ENCODE measurements around the gene TEAD1. TPM values are rescaled to one million over a fixed set of nuclear protein-coding genes. Genes with fewer than 3 reads are reported as not detected.

The TEAD1 gene
- total RNA-seq, 1 experiment from 2014 or later: 106 TPM

GRCh38 chr11:12721816-12722604 lies 47.8 kb downstream of the TEAD1 start:
- peak overlapping the region; percentile 98 for H3K27ac ChIP-seq
- H3K4me1 ChIP-seq (replicated peaks; ENCODE audit: insufficient read depth): peaks cover 70% of the 10 kb centered on the region
- H3K4me2 ChIP-seq: peak overlapping the region; percentile 91
- H3F3A ChIP-seq (ENCODE audit: insufficient read depth, low read depth): peaks cover 58% of the 10 kb centered on the region
- H4K20me1 ChIP-seq (ENCODE audit: insufficient read depth): no peaks in the 10 kb centered on the region; the same call in 1 of the 2 replicates
- H3K4me3 ChIP-seq: peak overlapping the region; percentile 41; the same call in 1 of the 2 replicates
- H3K36me3 ChIP-seq (ENCODE audit: low read depth): no peaks in the 10 kb centered on the region
- ChIA-PET POLR2A (ENCODE audit: unreplicated experiment) (no interaction called here), CTCF (no interaction called here)
- H3K9me2 ChIP-seq (ENCODE audit: insufficient read depth): no peaks in the 10 kb centered on the region
- no peak overlapping the region for H2AFZ ChIP-seq
- intact Hi-C loops (cut with micrococcal nuclease; ENCODE audit: unreplicated experiment): loop anchor here (2.0 to 5.0 kb wide), 2 partner anchors 29 to 165 kb away; no protein-coding TSS in a partner anchor
- no peak for TF ChIP-seq CTCF (conservative IDR thresholded peaks at IDR 0.05)
- BruUV-seq (replicated peaks): no TSS peak
- no peak for DNase-seq
- H3K27me3 ChIP-seq (ENCODE audit: insufficient read depth, low read depth): no peaks in the 10 kb centered on the region
- no peaks in the 10 kb centered on the region for H3K9me3 ChIP-seq (ENCODE audit: insufficient read depth, low read depth)
- H3K79me2 ChIP-seq (ENCODE audit: low read depth): peaks cover 86% of the 10 kb centered on the region

GRCh38 chr11:12723421-12724300 lies 49.4 kb downstream of the TEAD1 start:
- TF ChIP-seq CTCF (conservative IDR thresholded peaks at IDR 0.05) (no peak), EZH2 (IDR thresholded peaks at IDR 0.05; ENCODE audit: low read depth) (no peak)
- intact Hi-C loops (cut with micrococcal nuclease; ENCODE audit: unreplicated experiment): loop anchor here (1.0 to 5.0 kb wide), 7 partner anchors 23 to 164 kb away; no protein-coding TSS in a partner anchor
- peaks cover 83% of the 10 kb centered on the region for H3K4me1 ChIP-seq (replicated peaks; ENCODE audit: insufficient read depth)
- no TSS peak for BruUV-seq (replicated peaks)
- H4K20me1 ChIP-seq (ENCODE audit: insufficient read depth): no peaks in the 10 kb centered on the region; the same call in 1 of the 2 replicates
- peak overlapping the region; percentile 91 for H3K4me2 ChIP-seq
- H3K9me2 ChIP-seq (ENCODE audit: insufficient read depth): no peaks in the 10 kb centered on the region
- H3K36me3 ChIP-seq (ENCODE audit: low read depth): no peaks in the 10 kb centered on the region
- no peak overlapping the region for H2AFZ ChIP-seq
- H3K27me3 ChIP-seq (ENCODE audit: insufficient read depth, low read depth): no peaks in the 10 kb centered on the region
- peaks cover 67% of the 10 kb centered on the region for H3F3A ChIP-seq (ENCODE audit: insufficient read depth, low read depth)
- peak; percentile 48 to 97 for DNase-seq
- H3K4me3 ChIP-seq: peak overlapping the region; percentile 50; the same call in 1 of the 2 replicates
- H3K79me2 ChIP-seq (ENCODE audit: low read depth): peaks cover 86% of the 10 kb centered on the region
- H3K27ac ChIP-seq: peak overlapping the region; percentile 98
- CTCF ChIA-PET: no interaction called here
- H3K9me3 ChIP-seq (ENCODE audit: insufficient read depth, low read depth): no peaks in the 10 kb centered on the region
- POLR2A ChIA-PET (ENCODE audit: unreplicated experiment): interaction anchor here (0.6 to 0.7 kb wide), 3 partner anchors 59 to 610 kb away, joined by 3 to 9 read pairs (median 6); no protein-coding TSS in a partner anchor
